HepG2 (cell line): ENCODE results near the gene LARP1. TPM values are rescaled to one million over a fixed set of nuclear protein-coding genes. Genes with fewer than 3 reads are reported as not detected.

Source experiments
- FOXO1 ChIP-seq: sonication (generic); formaldehyde crosslinking; IDR thresholded peaks from 2 replicates; pipeline ENCODE4 v1.4.0; 2020; ENCODE audit warnings: missing genetic modification reagents
- GTF3A ChIP-seq: sonication (generic); formaldehyde crosslinking; conservative IDR thresholded peaks from 2 replicates; pipeline ENCODE4 v1.4.0; 2020; ENCODE audit warnings: mild to moderate bottlenecking, missing genetic modification reagents
- KLF16 ChIP-seq, 2 experiments: sonication (generic) in 1 of 2; formaldehyde crosslinking in 1 of 2; IDR thresholded peaks; 2 replicates each; pipeline versions ENCODE4 v1.6.1 to v1.8.0; 2016 to 2023; ENCODE audit warnings: missing genetic modification reagents in 2 of 2, missing compliant biosample characterization in 1 of 2
- MXI1 ChIP-seq: IDR thresholded peaks from 3 replicates; pipeline ENCODE4 v1.6.1; 2012; ENCODE audit warnings: low read depth, low read length, inconsistent platforms, borderline replicate concordance
- NFYB ChIP-seq: sonication (generic); formaldehyde crosslinking; IDR thresholded peaks from 2 replicates; pipeline ENCODE4 v1.4.0; 2020; ENCODE audit warnings: missing genetic modification reagents
- RCOR2 ChIP-seq: IDR thresholded peaks from 2 replicates; pipeline ENCODE4 v1.6.1; 2016; ENCODE audit warnings: missing biosample characterization, missing genetic modification reagents
- RXRB ChIP-seq: IDR thresholded peaks from 2 replicates; pipeline ENCODE4 v1.6.1; 2016; ENCODE audit warnings: borderline replicate concordance, missing genetic modification reagents, missing compliant biosample characterization
- SIX1 ChIP-seq: sonication (generic); formaldehyde crosslinking; IDR thresholded peaks from 2 replicates; pipeline ENCODE4 v1.4.0; 2020; ENCODE audit warnings: missing genetic modification reagents, borderline replicate concordance
- SIX4 ChIP-seq: sonication (generic); formaldehyde crosslinking; IDR thresholded peaks from 2 replicates; pipeline ENCODE4 v1.4.0; 2020; ENCODE audit warnings: missing genetic modification reagents
- SRF ChIP-seq: IDR thresholded peaks from 2 replicates; pipeline ENCODE4 v1.6.1; 2011; ENCODE audit warnings: mild to moderate bottlenecking, low read depth, low read length, moderate library complexity
- ZHX2 ChIP-seq, 2 experiments: sonication (generic) in 1 of 2; formaldehyde crosslinking in 1 of 2; IDR thresholded peaks; 2 replicates each; pipeline versions ENCODE4 v1.6.1 to v1.9.0; 2014 to 2022; ENCODE audit warnings: antibody characterized with exemption in 1 of 2, borderline replicate concordance in 1 of 2, inconsistent platforms in 1 of 2, low read depth in 1 of 2, missing genetic modification reagents in 1 of 2
- ZNF142 ChIP-seq: sonication (generic); formaldehyde crosslinking; IDR thresholded peaks from 2 replicates; pipeline ENCODE4 v1.4.0; 2020; ENCODE audit warnings: missing genetic modification reagents
- ZNF253 ChIP-seq: sonication (generic); formaldehyde crosslinking; IDR thresholded peaks from 2 replicates; pipeline ENCODE4 v1.8.0; 2022; ENCODE audit warnings: mild to moderate bottlenecking, missing genetic modification reagents, borderline replicate concordance
- ZNF557 ChIP-seq: sonication (generic); formaldehyde crosslinking; IDR thresholded peaks from 2 replicates; pipeline ENCODE4 v1.4.0; 2020; ENCODE audit warnings: missing genetic modification reagents
- ZNF670 ChIP-seq: sonication (generic); formaldehyde crosslinking; IDR thresholded peaks from 2 replicates; pipeline ENCODE4 v1.8.0; 2022; ENCODE audit warnings: mild to moderate bottlenecking, missing genetic modification reagents, borderline replicate concordance
- polyA plus RNA-seq, 8 experiments: library from polyadenylated mRNA; depleted of rRNA in 3 of 8; stranded (reverse) in 7 of 8; unstranded in 1 of 8; fragments of >200 nt; fragmentation: Illumina TruSeq in 4 of 8; extraction: Trizol in 4 of 8; gene quantifications; 2 replicates each; pipeline versions ENCODE4 v1.2.1 to v1.2.3, GENCODE V29; 2011 to 2016; ENCODE audit warnings: low read depth in 4 of 8, missing spikeins in 1 of 8, mixed read lengths in 1 of 8; ENCODE audit not compliant: insufficient read depth in 1 of 8
- total RNA-seq, 5 experiments: library from RNA; depleted of rRNA; stranded (reverse); fragments of >200 nt; fragmentation: Illumina TruSeq; extraction: Trizol; gene quantifications; 2 replicates each; pipeline ENCODE4 v1.2.3, GENCODE V29; 2016; ENCODE audit warnings: low read depth in 1 of 5

Gene LARP1
- total and polyA plus RNA-seq, 2 of the 13 experiments (the other 11 are each of a cell fraction or from before 2014, with no cell fraction given) = 45.2 to 61.4 TPM

- TF ChIP-seq SIX4 (CRISPR knock-in tag) (no peak), FOXO1 (CRISPR knock-in tag) (peak; percentile 83; the same call in 1 of the 2 replicates), NFYB (CRISPR knock-in tag) (no peak), RCOR2 (0 out of 2 replicates have a peak, but pooled peaks have one; percentile 27), ZNF253 (CRISPR knock-in tag) (no peak), SIX1 (CRISPR knock-in tag) (peak; percentile 60; the same call in 1 of the 2 replicates), RXRB (CRISPR knock-in tag) (peak; percentile 78), ZHX2 (IDR thresholded peaks at IDR 0.05; ENCODE audit: low read depth) (no peak), ZHX2 (CRISPR knock-in tag; IDR thresholded peaks at IDR 0.05; ENCODE audit: borderline replicate concordance) (no peak), GTF3A (no peak), MXI1 (peak; percentile 27; the same call in 1 of the 3 replicates), ZNF142 (CRISPR knock-in tag) (no peak), SRF (no peak), KLF16 (CRISPR knock-in tag; IDR thresholded peaks at IDR 0.05) (peak in 1 of 2 experiments; percentile 43; a peak in 1 of 4 replicates), ZNF557 (CRISPR knock-in tag) (no peak), ZNF670 (CRISPR knock-in tag) (no peak)
These were observed 78.9 kb downstream of the LARP1 start (continued) for GRCh38 chr5:154834053-154834452.
